ENCODE data around the gene BCL2L11. TPM values are rescaled to one million over a fixed set of nuclear protein-coding genes. Genes with fewer than 3 reads are reported as not detected.

The BCL2L11 gene
- total RNA-seq, 6 donors from 2014 or later: 14.8 to 76.5 (median 31.4) TPM

DNA sequence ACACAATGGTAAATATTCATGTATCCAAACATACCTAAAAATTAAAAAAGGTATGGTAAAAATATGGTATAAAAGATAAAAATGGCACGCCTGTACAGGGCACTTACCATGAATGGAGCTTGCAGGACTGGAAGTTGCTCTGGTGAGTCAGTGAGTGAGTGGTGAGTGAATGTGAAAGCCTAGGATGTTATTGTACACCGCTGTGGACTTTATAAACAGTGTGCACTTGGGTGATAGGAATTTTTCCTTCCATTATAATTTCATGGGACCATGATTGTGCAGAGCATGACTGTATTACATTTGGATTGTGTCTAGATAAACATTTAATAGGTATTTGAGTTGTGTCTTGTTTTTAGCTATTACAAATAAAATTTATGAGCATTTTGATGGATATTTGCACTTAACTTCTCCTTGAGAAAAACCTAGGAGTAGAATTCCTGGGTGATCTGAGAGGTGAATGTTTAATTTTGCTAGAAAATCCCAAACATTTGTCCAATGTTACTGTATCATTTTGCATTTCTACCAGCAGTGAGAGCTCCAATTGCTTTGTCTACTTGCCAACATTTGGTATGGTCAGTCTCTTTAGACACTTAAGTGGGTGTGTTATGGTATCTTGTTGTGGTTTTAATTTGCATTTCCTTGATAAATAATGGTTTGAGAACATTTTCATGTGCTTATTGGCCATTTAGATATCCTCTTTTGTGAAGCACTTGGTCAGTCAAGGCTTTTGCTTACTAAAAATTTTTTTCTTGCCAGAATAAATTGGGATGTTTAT lies 81.7 kb downstream of the BCL2L11 start:
- Histone ChIP-seq H3K27me3 (no peaks in the 10 kb centered on the region), H3K9me3 (no peaks in the 10 kb centered on the region), H3K4me1 (no peaks in the 10 kb centered on the region), H3K27ac (no peak overlapping the region), H3K36me3 (no peaks in the 10 kb centered on the region), H3K4me3 (no peak overlapping the region)
- WGBS, 2 donors: 62 to 78% methylated on average over 2 of the region's 2 CpGs
- DNase-seq (no peak), ATAC-seq (ENCODE audit: low FRiP score in 2 of 2) (no peak)
- TF ChIP-seq, protein P1, sequence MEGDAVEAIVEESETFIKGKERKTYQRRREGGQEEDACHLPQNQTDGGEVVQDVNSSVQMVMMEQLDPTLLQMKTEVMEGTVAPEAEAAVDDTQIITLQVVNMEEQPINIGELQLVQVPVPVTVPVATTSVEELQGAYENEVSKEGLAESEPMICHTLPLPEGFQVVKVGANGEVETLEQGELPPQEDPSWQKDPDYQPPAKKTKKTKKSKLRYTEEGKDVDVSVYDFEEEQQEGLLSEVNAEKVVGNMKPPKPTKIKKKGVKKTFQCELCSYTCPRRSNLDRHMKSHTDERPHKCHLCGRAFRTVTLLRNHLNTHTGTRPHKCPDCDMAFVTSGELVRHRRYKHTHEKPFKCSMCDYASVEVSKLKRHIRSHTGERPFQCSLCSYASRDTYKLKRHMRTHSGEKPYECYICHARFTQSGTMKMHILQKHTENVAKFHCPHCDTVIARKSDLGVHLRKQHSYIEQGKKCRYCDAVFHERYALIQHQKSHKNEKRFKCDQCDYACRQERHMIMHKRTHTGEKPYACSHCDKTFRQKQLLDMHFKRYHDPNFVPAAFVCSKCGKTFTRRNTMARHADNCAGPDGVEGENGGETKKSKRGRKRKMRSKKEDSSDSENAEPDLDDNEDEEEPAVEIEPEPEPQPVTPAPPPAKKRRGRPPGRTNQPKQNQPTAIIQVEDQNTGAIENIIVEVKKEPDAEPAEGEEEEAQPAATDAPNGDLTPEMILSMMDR (IDR thresholded peaks at IDR 0.05): no peak

DNA sequence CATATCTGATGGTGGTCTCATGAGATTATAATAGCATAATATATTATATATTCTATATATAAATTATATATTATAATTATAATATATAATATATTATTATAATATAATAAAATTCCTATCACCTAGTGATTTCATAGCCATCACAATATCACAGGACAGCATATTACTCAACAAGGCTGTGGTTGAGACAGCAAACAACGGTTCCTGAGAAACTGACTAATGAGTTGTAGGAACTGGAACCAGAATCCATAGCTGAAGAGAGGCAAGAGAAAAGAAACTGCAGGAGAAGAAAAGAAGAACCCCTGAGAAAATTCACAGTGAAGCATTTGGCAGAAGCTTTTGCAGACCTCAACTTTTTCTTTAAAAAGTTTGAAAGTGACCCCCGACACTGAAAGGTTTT lies 84.0 kb downstream of the BCL2L11 start:
- no peak for ATAC-seq (ENCODE audit: low FRiP score in 2 of 2)
- H3K27me3 ChIP-seq: no peaks in the 10 kb centered on the region
- no peaks in the 10 kb centered on the region for H3K9me3 ChIP-seq
- TF ChIP-seq POLR2AphosphoS5 (IDR thresholded peaks at IDR 0.05) (no peak), POLR2A (IDR thresholded peaks at IDR 0.05) (no peak)
- no peaks in the 10 kb centered on the region for H3K36me3 ChIP-seq
- DNase-seq: no peak
- 80 to 88% methylated on average over 2 of the region's 2 CpGs for WGBS, 2 donors
- H3K27ac ChIP-seq: no peak overlapping the region
- H3K4me3 ChIP-seq: no peak overlapping the region
- H3K4me1 ChIP-seq: no peaks in the 10 kb centered on the region

DNA sequence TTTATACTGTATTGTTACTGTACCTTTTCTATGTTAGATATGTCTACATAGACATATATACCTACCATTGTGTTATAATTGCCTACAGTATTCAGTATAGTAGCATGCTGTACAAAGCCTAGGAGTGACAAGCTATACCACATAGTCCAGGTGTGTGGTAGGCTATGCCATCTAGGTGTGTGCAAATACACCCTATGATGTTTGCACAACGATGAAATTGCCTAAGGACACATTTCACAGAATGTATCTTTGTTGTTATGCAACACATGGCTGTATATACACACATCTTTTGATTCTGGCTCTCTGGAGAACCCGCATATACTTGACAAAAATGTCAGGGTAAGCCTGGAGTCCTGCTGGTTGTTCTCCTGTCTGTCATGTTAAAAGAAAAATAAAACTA lies 85.1 kb downstream of the BCL2L11 start:
- Histone ChIP-seq H3K4me1 (no peaks in the 10 kb centered on the region), H3K27ac (no peak overlapping the region), H3K36me3 (no peaks in the 10 kb centered on the region), H3K9me3 (no peaks in the 10 kb centered on the region), H3K4me3 (no peak overlapping the region), H3K27me3 (no peaks in the 10 kb centered on the region)
- WGBS, 2 donors: 75 to 76% methylated on average over 2 of the region's 2 CpGs
- ATAC-seq (ENCODE audit: low FRiP score in 2 of 2) (no peak), DNase-seq (no peak)
- no peak for TF ChIP-seq EP300 (IDR thresholded peaks at IDR 0.05)
- TF ChIP-seq POLR2AphosphoS5 (IDR thresholded peaks at IDR 0.05): no peak
- TF ChIP-seq, protein P1 (IDR thresholded peaks at IDR 0.05): no peak
- no peak for TF ChIP-seq POLR2A (IDR thresholded peaks at IDR 0.05)

DNA sequence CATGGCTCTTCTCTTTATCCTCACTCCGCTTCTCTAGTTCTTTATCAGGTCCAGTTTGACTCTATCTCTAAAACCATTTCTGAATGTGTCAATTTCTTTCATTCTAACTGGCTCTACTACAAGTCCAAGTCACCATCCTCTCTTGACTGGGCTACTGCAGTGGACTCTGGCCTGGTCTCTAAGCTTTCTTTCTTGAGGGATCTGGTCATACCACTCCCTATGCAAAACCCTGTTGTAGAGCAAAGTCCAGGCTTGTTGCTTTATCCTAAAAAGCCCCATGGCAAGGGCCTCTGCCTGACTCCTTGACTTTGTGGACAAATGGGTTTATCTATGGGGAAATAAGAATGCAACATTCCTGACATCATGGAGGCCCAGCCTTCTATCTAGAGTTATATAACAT lies 87.1 kb downstream of the BCL2L11 start:
- no peaks in the 10 kb centered on the region for H3K9me3 ChIP-seq
- H3K4me3 ChIP-seq: no peak overlapping the region
- H3K27ac ChIP-seq: no peak overlapping the region
- H3K4me1 ChIP-seq: no peaks in the 10 kb centered on the region
- DNase-seq: no peak
- ATAC-seq (ENCODE audit: low FRiP score in 2 of 2): no peak
- no peaks in the 10 kb centered on the region for H3K36me3 ChIP-seq
- H3K27me3 ChIP-seq: no peaks in the 10 kb centered on the region
- TF ChIP-seq POLR2A (IDR thresholded peaks at IDR 0.05) (no peak), EP300 (IDR thresholded peaks at IDR 0.05) (no peak), POLR2AphosphoS5 (IDR thresholded peaks at IDR 0.05) (no peak)
- TF ChIP-seq, protein P1 (IDR thresholded peaks at IDR 0.05): no peak
- 97 to 100% methylated on average over 1 of the region's 1 CpG for WGBS, 2 donors

DNA sequence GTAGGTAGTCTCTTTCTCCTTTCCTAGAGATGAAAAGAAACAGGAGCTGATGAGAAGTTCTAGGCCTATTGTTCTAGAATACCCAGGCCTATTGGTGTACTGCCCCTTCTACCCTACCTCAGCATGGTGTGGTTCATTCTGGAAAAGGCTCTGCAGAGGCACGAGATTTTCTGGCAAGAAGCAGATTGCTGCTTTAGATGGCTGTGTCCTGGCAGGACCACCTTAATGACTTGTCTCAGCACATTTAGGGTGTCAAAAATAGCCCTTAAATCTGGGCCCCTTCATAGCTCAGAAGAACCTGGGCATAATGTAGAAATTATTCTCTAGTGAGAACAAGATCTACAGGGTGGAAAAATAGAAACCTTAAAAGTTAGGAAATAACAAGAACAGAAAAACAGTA lies 87.9 kb downstream of the BCL2L11 start:
- Histone ChIP-seq H3K27me3 (no peaks in the 10 kb centered on the region), H3K36me3 (no peaks in the 10 kb centered on the region), H3K4me1 (no peaks in the 10 kb centered on the region), H3K4me3 (no peak overlapping the region), H3K9me3 (peaks cover 0 to 6% (median 2%) of the 10 kb centered on the region in 4 donors), H3K27ac (no peak overlapping the region)
- DNase-seq (no peak), ATAC-seq (ENCODE audit: low FRiP score in 2 of 2) (no peak)
- whole genome bisulfite sequencing, 2 donors: 89 to 100% methylated on average over 1 of the region's 1 CpG
- TF ChIP-seq POLR2AphosphoS5 (IDR thresholded peaks at IDR 0.05) (no peak), POLR2A (IDR thresholded peaks at IDR 0.05) (no peak), EP300 (IDR thresholded peaks at IDR 0.05) (no peak)
- TF ChIP-seq, protein P1 (IDR thresholded peaks at IDR 0.05): no peak
